K562 (cell line): Measurements from ENCODE around the gene HAO2. TPM values are rescaled to one million over a fixed set of nuclear protein-coding genes. Genes with fewer than 3 reads are reported as not detected.

ENCODE experiments used
- ATAC-seq: fragments of 200-7000 bp; cut with Tn5 transposase; 3 replicates; pipeline ENCODE4 v1.9.1; 2020; ENCODE audit warnings: moderate library complexity
- BruUV-seq: library from RNA; stranded (reverse); fragments of 400-500 nt; replicated peaks from 2 replicates; lab custom pipeline; 2021; lab: Mats Ljungman, UMichigan
- CTCF ChIA-PET: fragments of 300-600 bp; formaldehyde crosslinking; extraction: SDS; loops from one replicate; lab custom pipeline; 2021; ENCODE audit warnings: low intra/inter-chr PET ratio; lab: Yijun Ruan, JAX
- POLR2A ChIA-PET: fragments of 300-600, 350-650 bp; sonication (Branson Sonifier 250); formaldehyde crosslinking; extraction: SDS; loops from one replicate; lab custom pipeline; 2021; ENCODE audit warnings: antibody characterized with exemption, inconsistent platforms; lab: Yijun Ruan, JAX
- DNase-seq, 4 experiments: peaks; one replicate each; pipeline versions ENCODE4 v3.0.0 to v3.0.0-alpha.2; 2011 to 2018; ENCODE audit warnings: low spot score in 3 of 4, mixed read lengths in 3 of 4; ENCODE audit errors: extremely low read depth in 1 of 4
- FAIRE-seq: peaks from 2 replicates; lab custom pipeline; 2011; peaks lifted over from hg19 to GRCh38; lab: Jason Lieb, UNC
- H2AFZ ChIP-seq: 2 replicates; pipeline ENCODE4 v1.6.0; 2011; ENCODE audit warnings: low read depth, low read length, control low read depth, inconsistent platforms
- H3K27ac ChIP-seq: fragments of 200-600 bp; 3 replicates; pipeline ENCODE4 v1.8.0; 2011; ENCODE audit warnings: low read depth, mild to moderate bottlenecking, control low read depth, inconsistent platforms, low read length, moderate library complexity, mixed read lengths; ENCODE audit errors: extremely low read depth
- H3K27me3 ChIP-seq, 2 experiments: fragments of 300-600 bp in 1 of 2; 2 replicates in 1 of 2; 3 replicates in 1 of 2; pipeline versions ENCODE4 v1.6.0 to v1.8.0; 2011; ENCODE audit warnings: inconsistent platforms in 2 of 2, low read length in 2 of 2, mild to moderate bottlenecking in 1 of 2, mixed read lengths in 1 of 2, moderate library complexity in 1 of 2; ENCODE audit not compliant: control insufficient read depth in 2 of 2, insufficient read depth in 2 of 2
- H3K36me3 ChIP-seq: fragments of 300-600 bp; 3 replicates; pipeline ENCODE4 v1.8.0; 2011; ENCODE audit warnings: mild to moderate bottlenecking, low read length, inconsistent platforms; ENCODE audit not compliant: control insufficient read depth, insufficient read depth
- H3K4me1 ChIP-seq, 2 experiments: fragments of 200-600 bp in 1 of 2; replicated peaks in 1 of 2; 2 replicates in 1 of 2; 3 replicates in 1 of 2; pipeline versions ENCODE4 v1.5.1 to v1.8.0; 2011; ENCODE audit warnings: inconsistent platforms in 2 of 2, low read length in 2 of 2, mild to moderate bottlenecking in 1 of 2, mixed read lengths in 1 of 2, moderate library complexity in 1 of 2; ENCODE audit not compliant: control insufficient read depth in 2 of 2, insufficient read depth in 2 of 2
- H3K4me2 ChIP-seq: 2 replicates; pipeline ENCODE4 v1.6.1; 2011; ENCODE audit warnings: low read length, control low read depth, inconsistent platforms, mixed read lengths; ENCODE audit not compliant: insufficient read depth
- H3K4me3 ChIP-seq: fragments of 200-600 bp; sonication (generic), shearing (Covaris generic); 2 replicates; pipeline ENCODE4 v1.5.1; 2016; ENCODE audit warnings: control low read depth, inconsistent platforms
- H3K79me2 ChIP-seq: fragments of 200-600 bp; 3 replicates; pipeline ENCODE4 v1.8.0; 2011; ENCODE audit warnings: low read length, inconsistent platforms; ENCODE audit not compliant: control insufficient read depth, insufficient read depth
- H3K9ac ChIP-seq, 2 experiments: 2 replicates each; pipeline versions ENCODE4 v1.6.0 to v1.6.1; 2011; ENCODE audit warnings: low read depth in 2 of 2, low read length in 2 of 2, control low read depth in 1 of 2, inconsistent platforms in 1 of 2, mild to moderate bottlenecking in 1 of 2, mixed read lengths in 1 of 2; ENCODE audit not compliant: insufficient read depth in 1 of 2
- H3K9me1 ChIP-seq: one replicate; pipeline ENCODE4 v1.6.0; 2011; ENCODE audit warnings: inconsistent platforms, mild to moderate bottlenecking, low read length, moderate library complexity; ENCODE audit not compliant: control insufficient read depth, insufficient read depth
- H3K9me3 ChIP-seq: replicated peaks from 2 replicates; pipeline ENCODE4 v1.5.1; 2011; ENCODE audit warnings: low read depth, low read length, inconsistent platforms; ENCODE audit not compliant: control insufficient read depth, insufficient read depth
- H4K20me1 ChIP-seq: replicated peaks from 2 replicates; pipeline ENCODE4 v1.6.1; 2011; ENCODE audit warnings: low read length, inconsistent platforms, mixed read lengths; ENCODE audit not compliant: control insufficient read depth, insufficient read depth
- BRF1 ChIP-seq: IDR thresholded peaks from 3 replicates; pipeline ENCODE4 v1.6.1; 2011; ENCODE audit warnings: borderline replicate concordance, mild to moderate bottlenecking; ENCODE audit not compliant: insufficient read length; ENCODE audit errors: extremely low read depth
- C11orf30 ChIP-seq: fragments of 450-650 bp; IDR thresholded peaks from 2 replicates; pipeline ENCODE4 v1.6.1; 2016; ENCODE audit warnings: low read depth, mild to moderate bottlenecking
- DNMT1 ChIP-seq: fragments of 450-650 bp; IDR thresholded peaks from 2 replicates; pipeline ENCODE4 v1.6.1; 2016; ENCODE audit warnings: antibody characterized with exemption, mild to moderate bottlenecking
- FOXA1 ChIP-seq: fragments of 450-650 bp; IDR thresholded peaks from 2 replicates; pipeline ENCODE4 v1.6.1; 2016; ENCODE audit warnings: mild to moderate bottlenecking, borderline replicate concordance
- FOXK1 ChIP-seq: sonication (generic); formaldehyde crosslinking; IDR thresholded peaks from 2 replicates; pipeline ENCODE4 v1.8.0; 2022; ENCODE audit warnings: missing genetic modification reagents, mild to moderate bottlenecking, borderline replicate concordance
- NCOA2 ChIP-seq, 2 experiments: fragments of 450-650 bp; IDR thresholded peaks; 2 replicates each; pipeline ENCODE4 v1.6.1; 2018; ENCODE audit warnings: mild to moderate bottlenecking in 2 of 2, moderate library complexity in 1 of 2; ENCODE audit not compliant: partially characterized antibody in 2 of 2
- NFXL1 ChIP-seq: fragments of 450-650 bp; formaldehyde crosslinking; IDR thresholded peaks from 2 replicates; pipeline ENCODE4 v1.4.0; 2021; ENCODE audit warnings: mild to moderate bottlenecking
- RUNX1 ChIP-seq: sonication (generic); IDR thresholded peaks from 2 replicates; pipeline ENCODE4 v1.6.1; 2016; ENCODE audit warnings: antibody characterized with exemption, low read depth
- SREBF2 ChIP-seq: sonication (generic); formaldehyde crosslinking; IDR thresholded peaks from 2 replicates; pipeline ENCODE4 v1.4.0; 2020; ENCODE audit warnings: mild to moderate bottlenecking, missing genetic modification reagents
- TAF9B ChIP-seq: fragments of 450-650 bp; IDR thresholded peaks from 2 replicates; pipeline ENCODE4 v1.6.1; 2018; ENCODE audit warnings: mild to moderate bottlenecking; ENCODE audit not compliant: partially characterized antibody
- THRAP3 ChIP-seq: fragments of 450-650 bp; IDR thresholded peaks from 2 replicates; pipeline ENCODE4 v1.6.1; 2016; ENCODE audit warnings: mild to moderate bottlenecking, inconsistent platforms, borderline replicate concordance
- TRIM24 ChIP-seq, 2 experiments: fragments of 450-650 bp; IDR thresholded peaks; 2 replicates each; pipeline ENCODE4 v1.6.1; 2016
- XRCC5 ChIP-seq: fragments of 200-400 bp; formaldehyde crosslinking; IDR thresholded peaks from 2 replicates; pipeline ENCODE4 v1.6.1; 2017; ENCODE audit warnings: low read depth, mild to moderate bottlenecking, low read length
- ZKSCAN1 ChIP-seq: fragments of 150-350 bp; IDR thresholded peaks from 2 replicates; pipeline ENCODE4 v1.6.1; 2016; ENCODE audit warnings: low read depth, low read length
- WGBS: fragments of 100-300 bp; shearing (Covaris generic); methylation state at CpG from one replicate; pipeline ENCODE4 v1.1.6; 2016; ENCODE audit warnings: low coverage, mixed read lengths; ENCODE audit not compliant: insufficient coverage; ENCODE audit errors: missing lambda C conversion rate; 5-methylcytosine and 5-hydroxymethylcytosine counted together
- in situ Hi-C: fragments of 300-500 bp; cut with MboI; formaldehyde crosslinking; loops from 4 replicates; pipeline ENCODE4 v1.15.0; 2018; ENCODE audit warnings: inconsistent platforms, mixed read lengths
- intact Hi-C: fragments of 100-400 bp; cut with micrococcal nuclease; formaldehyde crosslinking; loops from 2 replicates; pipeline ENCODE4 v1.14.2; 2022
- polyA plus RNA-seq, 8 experiments: library from polyadenylated mRNA; depleted of rRNA in 4 of 8; stranded (reverse) in 5 of 8; unstranded in 3 of 8; fragments of >200 nt; fragmentation: Nextera tagmentation in 2 of 8; fragmentation: Illumina TruSeq in 1 of 8; extraction: Ambion mirVana in 2 of 8; extraction: Trizol in 1 of 8; gene quantifications; 2 replicates each; pipeline versions ENCODE4 v1.2.1 to v1.2.3, GENCODE V29; 2011 to 2014; ENCODE audit warnings: inconsistent platforms in 1 of 8, missing spikeins in 1 of 8
- total RNA-seq, 7 experiments: library from RNA; depleted of rRNA in 6 of 7; stranded (reverse); fragments of >200 nt in 6 of 7; fragmentation: Illumina TruSeq in 2 of 7; extraction: Trizol in 2 of 7; gene quantifications; 2 replicates each; pipeline versions ENCODE4 v1.2.1 to v1.2.3, GENCODE V29; 2011 to 2021; ENCODE audit warnings: low replicate concordance in 1 of 7
- TF ChIP-seq, protein P1 (sequence below): fragments of 450-650 bp; IDR thresholded peaks from 2 replicates; pipeline ENCODE4 v1.6.1; 2014; ENCODE audit warnings: low read depth, mild to moderate bottlenecking, moderate library complexity, borderline replicate concordance

Gene HAO2
- total and polyA plus RNA-seq, 9 of the 15 experiments (the other 6 are each of a cell fraction or from before 2014, with no cell fraction given) = not detected

DNA sequence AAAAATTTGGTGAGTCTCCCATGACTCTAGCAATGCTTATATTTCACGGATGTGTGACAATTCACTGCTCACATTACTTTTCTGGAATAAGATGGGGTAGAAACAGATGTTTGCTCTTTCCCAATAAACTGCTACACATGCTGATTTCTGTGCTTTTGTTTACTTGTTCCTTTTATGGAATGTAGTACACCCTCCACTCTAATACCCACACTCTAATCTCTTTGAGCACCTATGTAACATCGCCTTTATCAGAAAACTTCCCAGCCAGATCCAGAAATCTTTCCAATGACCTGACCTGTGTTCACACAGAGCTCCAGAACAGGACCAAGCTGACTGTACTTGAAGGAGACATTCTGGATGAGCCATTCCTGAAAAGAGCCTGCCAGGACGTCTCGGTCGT, 50.5 kb downstream of the HAO2 start:
- no peak for TF ChIP-seq TAF9B
- TF ChIP-seq SREBF2 (CRISPR knock-in tag) = no peak
- TF ChIP-seq C11orf30 = no peak
- no peak for TF ChIP-seq RUNX1
- TF ChIP-seq XRCC5 = no peak
- no peak for TF ChIP-seq NCOA2 (IDR thresholded peaks at IDR 0.05; ENCODE audit: partially characterized antibody in 2 of 2)
- no peak for TF ChIP-seq FOXA1
- TF ChIP-seq BRF1 = no peak
- no peak for TF ChIP-seq NFXL1 (CRISPR knock-in tag)
- TF ChIP-seq ZKSCAN1 = no peak
- TF ChIP-seq FOXK1 (CRISPR knock-in tag) = no peak
- TF ChIP-seq, protein P1, sequence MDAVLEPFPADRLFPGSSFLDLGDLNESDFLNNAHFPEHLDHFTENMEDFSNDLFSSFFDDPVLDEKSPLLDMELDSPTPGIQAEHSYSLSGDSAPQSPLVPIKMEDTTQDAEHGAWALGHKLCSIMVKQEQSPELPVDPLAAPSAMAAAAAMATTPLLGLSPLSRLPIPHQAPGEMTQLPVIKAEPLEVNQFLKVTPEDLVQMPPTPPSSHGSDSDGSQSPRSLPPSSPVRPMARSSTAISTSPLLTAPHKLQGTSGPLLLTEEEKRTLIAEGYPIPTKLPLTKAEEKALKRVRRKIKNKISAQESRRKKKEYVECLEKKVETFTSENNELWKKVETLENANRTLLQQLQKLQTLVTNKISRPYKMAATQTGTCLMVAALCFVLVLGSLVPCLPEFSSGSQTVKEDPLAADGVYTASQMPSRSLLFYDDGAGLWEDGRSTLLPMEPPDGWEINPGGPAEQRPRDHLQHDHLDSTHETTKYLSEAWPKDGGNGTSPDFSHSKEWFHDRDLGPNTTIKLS = no peak
- no peak for TF ChIP-seq TRIM24 (IDR thresholded peaks at IDR 0.05)
- no peak for TF ChIP-seq DNMT1
- TF ChIP-seq THRAP3 = no peak
- no peaks in the 10 kb centered on the region for H3K27me3 ChIP-seq
- H3K79me2 ChIP-seq = no peaks in the 10 kb centered on the region
- no peak for FAIRE-seq
- 0% methylated on average over 5 of the region's 5 CpGs for whole genome bisulfite sequencing
- H2AFZ ChIP-seq = no peak overlapping the region
- H3K9me3 ChIP-seq = no peaks in the 10 kb centered on the region
- intact Hi-C loops (no loop called here), in situ Hi-C loops (no loop called here)
- H3K4me3 ChIP-seq = no peak overlapping the region
- H3K9ac ChIP-seq = no peak overlapping the region
- no TSS peak for BruUV-seq
- H3K4me1 ChIP-seq = no peaks in the 10 kb centered on the region
- CTCF ChIA-PET = no interaction called here
- H3K36me3 ChIP-seq = no peaks in the 10 kb centered on the region
- no peaks in the 10 kb centered on the region for H4K20me1 ChIP-seq
- no peak overlapping the region for H3K27ac ChIP-seq
- POLR2A ChIA-PET = no interaction called here
- H3K9me1 ChIP-seq = no peaks in the 10 kb centered on the region
- ATAC-seq = no peak
- no peak for DNase-seq
- H3K4me2 ChIP-seq = no peak overlapping the region
